GM23248 (cell line): ENCODE measurements around the gene KMT2B. TPM values are rescaled to one million over a fixed set of nuclear protein-coding genes. Genes with fewer than 3 reads are reported as not detected.
A peak's percentile ranks its signal among the peaks of the same experiment; 100 is the strongest.

Experiments
- DNase-seq: peaks from one replicate; pipeline ENCODE4 v3.0.0-alpha.2; 2015
- H2AFZ ChIP-seq: fragments of 200-600 bp; sonication (generic); 2 replicates; pipeline ENCODE4 v1.6.1; 2016; ENCODE audit warnings: antibody characterized with exemption
- H3F3A ChIP-seq: fragments of 200-600 bp; sonication (generic); 2 replicates; pipeline ENCODE4 v1.6.1; 2016; ENCODE audit warnings: mild to moderate bottlenecking, antibody characterized with exemption, mixed run types; ENCODE audit not compliant: insufficient read depth
- H3K27ac ChIP-seq: fragments of 200-600 bp; sonication (generic); 2 replicates; pipeline ENCODE4 v1.5.1; 2016; ENCODE audit warnings: mild to moderate bottlenecking
- H3K27me3 ChIP-seq: fragments of 200-600 bp; sonication (generic); replicated peaks from 2 replicates; pipeline ENCODE4 v1.6.1; 2016; ENCODE audit warnings: mild to moderate bottlenecking; ENCODE audit not compliant: insufficient read depth
- H3K36me3 ChIP-seq: fragments of 200-600 bp; sonication (generic); 2 replicates; pipeline ENCODE4 v1.6.1; 2016; ENCODE audit warnings: low read depth, mild to moderate bottlenecking
- H3K4me1 ChIP-seq: fragments of 200-600 bp; sonication (generic); 2 replicates; pipeline ENCODE4 v1.6.1; 2016; ENCODE audit warnings: mild to moderate bottlenecking; ENCODE audit not compliant: insufficient read depth
- H3K4me2 ChIP-seq: fragments of 200-600 bp; sonication (generic); one replicate; pipeline ENCODE4 v1.6.1; 2016; ENCODE audit warnings: mild to moderate bottlenecking; ENCODE audit not compliant: unreplicated experiment
- H3K4me3 ChIP-seq: fragments of 200-600 bp; sonication (generic); 2 replicates; pipeline ENCODE4 v1.5.1; 2016; ENCODE audit warnings: mild to moderate bottlenecking
- H3K79me2 ChIP-seq: fragments of 200-600 bp; sonication (generic); 2 replicates; pipeline ENCODE4 v1.6.1; 2016; ENCODE audit warnings: mild to moderate bottlenecking; ENCODE audit not compliant: insufficient read depth
- H3K9ac ChIP-seq: fragments of 200-600 bp; sonication (generic); 2 replicates; pipeline ENCODE4 v1.6.1; 2016; ENCODE audit warnings: mild to moderate bottlenecking
- H3K9me2 ChIP-seq: fragments of 200-600 bp; sonication (generic); 2 replicates; pipeline ENCODE4 v1.6.1; 2016; ENCODE audit warnings: mixed run types, mild to moderate bottlenecking, moderate library complexity; ENCODE audit not compliant: insufficient read depth
- H3K9me3 ChIP-seq: fragments of 200-600 bp; sonication (generic); one replicate; pipeline ENCODE4 v1.6.1; 2017; ENCODE audit warnings: low read depth
- H4K20me1 ChIP-seq: fragments of 200-600 bp; sonication (generic); 2 replicates; pipeline ENCODE4 v1.6.0; 2016; ENCODE audit not compliant: insufficient read depth
- EZH2 ChIP-seq: fragments of 200-600 bp; sonication (generic); IDR thresholded peaks from 2 replicates; pipeline ENCODE4 v1.6.1; 2018; ENCODE audit warnings: antibody characterized with exemption, mild to moderate bottlenecking; ENCODE audit not compliant: insufficient read depth, poor library complexity, severe bottlenecking
- EZH2phosphoT487 ChIP-seq: fragments of 200-600 bp; sonication (generic); IDR thresholded peaks from 2 replicates; pipeline ENCODE4 v1.6.1; 2018; ENCODE audit warnings: antibody characterized with exemption, moderate library complexity, mild to moderate bottlenecking, low read depth; ENCODE audit not compliant: insufficient read depth
- WGBS, 2 experiments: methylation state at CpG; one replicate each; pipeline ENCODE4 v1.1.6; 2015 to 2017; ENCODE audit warnings: low lambda C conversion rate in 2 of 2, low coverage in 1 of 2; ENCODE audit errors: missing lambda C conversion rate in 2 of 2; 5-methylcytosine and 5-hydroxymethylcytosine counted together
- in situ Hi-C: fragments of 300-500 bp; cut with MboI; formaldehyde crosslinking; loops from 2 replicates; pipeline ENCODE4 v1.15.0; 2020
- polyA plus RNA-seq: library from polyadenylated mRNA; unstranded; fragments of >200 nt; fragmentation: Nextera tagmentation; extraction: Ambion mirVana; gene quantifications from 2 replicates; pipeline ENCODE4 v1.2.1, GENCODE V29; 2016
- total RNA-seq: library from RNA; depleted of rRNA; stranded (reverse); fragments of >200 nt; shearing (Covaris generic); gene quantifications from 2 replicates; pipeline ENCODE4 v1.2.3, GENCODE V29; 2014

Gene KMT2B
- total and polyA plus RNA-seq, 2 experiments from 2014 or later, result 4.1 to 7.5 TPM

GRCh38 chr19:35746531-35746930, 28.7 kb downstream of the KMT2B start:
- H3K4me3 ChIP-seq, result peak overlapping the region; percentile 98
- H3K27ac ChIP-seq, result 0 out of 2 replicates have a peak overlapping the region, but pooled peaks have one; percentile 100

GRCh38 chr19:35748106-35749020, 30.6 kb downstream of the KMT2B start, which contains the start of gene LIN37:
Gene LIN37, plus strand, starts transcription at chr19:35748576. Its CDS starts 149 bp downstream, at chr19:35748725.
- Histone ChIP-seq H4K20me1 (no peaks in the 10 kb centered on the region), H3K4me2 (peak within 1 kb of the TSS; percentile 99), H3K79me2 (peaks cover 59% of the 10 kb centered on the region), H3K4me3 (peak within 1 kb of the TSS; percentile 99), H3K4me1 (peaks cover 21% of the 10 kb centered on the region; the same call in 1 of the 2 replicates), H3K9me3 (no peaks in the 10 kb centered on the region), H3K9me2 (no peaks in the 10 kb centered on the region), H3F3A (no peaks in the 10 kb centered on the region), H3K9ac (peak within 1 kb of the TSS; percentile 92), H2AFZ (peak within 1 kb of the TSS; percentile 90), H3K27ac (peak within 1 kb of the TSS; percentile 49), H3K36me3 (no peaks in the 10 kb centered on the region), H3K27me3 (no peaks in the 10 kb centered on the region)
- in situ Hi-C loops, result no loop called here
- 1 to 2% methylated on average over 45 of the region's 45 CpGs for WGBS, 2 experiments
- TF ChIP-seq EZH2phosphoT487, result no peak
- TF ChIP-seq EZH2, result no peak
- peak; percentile 100 for DNase-seq

More at GRCh38 chr19:35746531-35746930, 28.7 kb downstream of the KMT2B start:
- peaks cover 21% of the 10 kb centered on the region; the same call in 1 of the 2 replicates for H3K4me1 ChIP-seq
- DNase-seq, result no peak
- H4K20me1 ChIP-seq, result no peaks in the 10 kb centered on the region
- H3K4me2 ChIP-seq, result peak overlapping the region; percentile 85
- H3K36me3 ChIP-seq, result no peaks in the 10 kb centered on the region
- no peaks in the 10 kb centered on the region for H3K9me2 ChIP-seq
- H3K9me3 ChIP-seq, result no peaks in the 10 kb centered on the region
- in situ Hi-C loops, result no loop called here
- no peaks in the 10 kb centered on the region for H3F3A ChIP-seq
- TF ChIP-seq EZH2 (no peak), EZH2phosphoT487 (no peak)
- WGBS, 2 experiments, result 75 to 76% methylated on average over 5 of the region's 5 CpGs
- no peaks in the 10 kb centered on the region for H3K27me3 ChIP-seq
- no peak overlapping the region for H2AFZ ChIP-seq
- peak overlapping the region; percentile 100 for H3K9ac ChIP-seq
- peaks cover 59% of the 10 kb centered on the region for H3K79me2 ChIP-seq

- 85 to 95% methylated on average over 3 to 5 of the region's 5 CpGs for WGBS, 2 experiments
- peak overlapping the region; percentile 99 for H3K4me2 ChIP-seq
- no peaks in the 10 kb centered on the region for H3K9me3 ChIP-seq
- TF ChIP-seq EZH2 (no peak), EZH2phosphoT487 (no peak)
- no peak overlapping the region for H3K4me3 ChIP-seq
- H3F3A ChIP-seq, result no peaks in the 10 kb centered on the region
- peak overlapping the region; percentile 92 for H3K9ac ChIP-seq
- H3K27me3 ChIP-seq, result no peaks in the 10 kb centered on the region
- H3K36me3 ChIP-seq, result no peaks in the 10 kb centered on the region
- H3K9me2 ChIP-seq, result no peaks in the 10 kb centered on the region
- no peaks in the 10 kb centered on the region for H4K20me1 ChIP-seq
- no peak for DNase-seq
- no peak overlapping the region for H2AFZ ChIP-seq
- H3K27ac ChIP-seq, result no peak overlapping the region
- in situ Hi-C loops, result no loop called here
- peaks cover 24% of the 10 kb centered on the region; the same call in 1 of the 2 replicates for H3K4me1 ChIP-seq
- peaks cover 52% of the 10 kb centered on the region for H3K79me2 ChIP-seq
Measured at GRCh38 chr19:35750167-35750566, 32.4 kb downstream of the KMT2B start.

GRCh38 chr19:35751839-35752745, 34.3 kb downstream of the KMT2B start:
- peaks cover 22% of the 10 kb centered on the region for H3K4me1 ChIP-seq
- no peak overlapping the region for H2AFZ ChIP-seq
- no peak overlapping the region for H3K27ac ChIP-seq
- WGBS, 2 experiments, result 90 to 92% methylated on average over 13 to 14 of the region's 14 CpGs
- no peaks in the 10 kb centered on the region for H3K36me3 ChIP-seq
- H3K4me3 ChIP-seq, result no peak overlapping the region
- H3K27me3 ChIP-seq, result no peaks in the 10 kb centered on the region
- no peak overlapping the region for H3K4me2 ChIP-seq
- DNase-seq, result no peak
- no peaks in the 10 kb centered on the region for H3K9me2 ChIP-seq
- peaks cover 35% of the 10 kb centered on the region for H3K79me2 ChIP-seq
- no peak overlapping the region for H3K9ac ChIP-seq
- H3K9me3 ChIP-seq, result no peaks in the 10 kb centered on the region
- H4K20me1 ChIP-seq, result no peaks in the 10 kb centered on the region
- in situ Hi-C loops, result no loop called here
- peaks cover 2% of the 10 kb centered on the region; the same call in 1 of the 2 replicates for H3F3A ChIP-seq
- TF ChIP-seq EZH2phosphoT487 (no peak), EZH2 (no peak)
